ENCODE data around the gene DNAH8.

DNAH8 gene

DNA sequence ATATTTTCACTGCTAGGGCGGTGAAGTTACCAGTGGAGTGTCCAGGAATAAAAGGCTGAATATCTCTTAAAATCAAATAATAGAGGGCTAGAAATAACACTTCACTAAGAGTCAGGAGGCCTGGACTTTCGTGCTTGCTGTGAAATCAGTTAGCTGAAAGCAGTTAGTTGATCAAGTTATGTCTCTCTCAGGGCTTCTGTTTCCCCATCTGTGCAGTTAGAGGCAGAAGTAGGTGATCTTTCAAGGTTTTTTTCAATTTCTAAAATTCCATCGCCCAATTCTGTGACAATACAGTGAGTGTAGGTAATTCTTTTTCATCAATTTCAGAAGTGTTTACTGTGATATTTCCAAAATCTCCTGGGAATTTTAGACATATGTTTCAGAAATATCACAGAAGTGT is 260.9 kb downstream of the DNAH8 start:
- no peak for DNase-seq

DNA sequence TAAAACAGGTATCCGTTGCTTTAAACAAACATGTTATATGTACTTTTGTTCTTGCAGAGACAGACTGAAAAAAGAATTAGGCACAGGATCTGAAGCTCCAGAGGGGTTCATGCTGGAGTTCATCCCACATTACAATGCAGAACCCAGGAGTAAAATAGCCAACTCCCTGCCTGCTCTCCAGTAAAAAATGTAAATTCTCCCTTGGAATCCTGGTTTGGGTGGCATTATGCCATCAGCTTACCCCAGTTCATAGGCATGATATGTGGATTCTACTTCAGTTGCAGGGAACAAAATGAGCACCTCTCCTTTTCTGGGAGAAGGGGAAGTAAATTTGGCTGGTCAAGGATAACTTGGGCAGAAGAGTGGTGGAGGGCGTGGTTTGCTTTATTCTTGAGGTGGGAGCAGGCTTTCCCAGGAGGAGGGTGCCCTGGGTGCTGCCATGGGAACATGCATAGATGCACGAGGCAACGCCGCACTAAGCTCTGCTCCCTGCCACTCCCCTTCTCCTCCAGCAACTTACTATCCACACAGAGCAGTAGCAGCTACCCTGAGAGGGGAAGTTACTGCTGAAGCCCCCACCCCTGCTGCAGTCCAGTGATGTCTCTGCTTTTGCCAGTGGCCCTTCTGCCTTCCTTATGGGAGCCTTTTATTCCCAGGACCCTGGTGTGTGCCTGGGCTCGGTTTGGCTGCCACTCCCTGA is 261.8 kb downstream of the DNAH8 start:
- DNase-seq, result no peak

DNA sequence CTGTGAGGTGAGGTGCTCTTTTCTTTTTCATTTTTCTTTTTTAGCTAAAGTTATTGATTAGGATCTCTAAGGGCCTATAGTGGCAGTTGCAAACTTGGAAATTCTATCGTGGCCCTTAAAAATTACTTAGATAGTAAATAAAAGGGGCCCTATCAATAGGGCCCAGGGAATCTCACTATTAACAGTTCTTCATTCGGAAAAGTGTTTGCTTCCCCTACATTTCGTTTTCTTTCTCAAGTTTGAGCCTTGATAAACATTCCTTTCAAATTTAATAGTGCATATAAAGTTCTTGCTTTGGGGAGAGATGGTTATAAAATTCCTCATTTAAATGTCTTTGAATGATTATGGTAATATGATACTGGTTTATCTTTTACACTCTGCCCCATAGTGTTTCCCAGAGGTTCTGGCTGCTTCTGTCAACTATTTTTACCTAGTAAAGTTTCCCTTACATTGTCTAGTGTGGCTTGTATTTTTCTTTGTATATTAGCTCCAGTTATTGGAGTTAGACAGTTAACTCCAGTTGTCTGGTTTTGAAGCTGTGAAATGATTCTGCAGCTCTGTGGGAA is 263.1 kb downstream of the DNAH8 start:
- DNase-seq, result no peak

DNA sequence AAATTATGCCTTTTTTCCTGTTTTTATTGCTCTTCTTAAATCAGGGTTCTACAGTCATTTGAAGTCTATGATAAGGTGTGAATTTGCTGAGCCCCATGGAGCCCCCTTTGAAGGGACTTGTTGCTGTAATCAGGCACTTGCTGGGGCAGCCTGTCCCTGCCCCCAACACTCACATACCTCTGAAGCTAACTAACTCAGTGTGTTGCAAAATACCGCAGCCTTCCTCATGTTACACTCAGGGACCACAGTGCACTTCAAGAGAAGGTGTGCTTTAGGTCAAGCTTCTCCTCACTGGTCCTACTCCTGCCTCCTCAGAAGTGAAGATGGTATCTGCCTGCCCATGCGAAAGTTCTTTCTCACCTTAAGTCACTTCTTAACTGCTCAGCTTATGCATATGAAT is 267.4 kb downstream of the DNAH8 start:
- DNase-seq, result no peak

DNA sequence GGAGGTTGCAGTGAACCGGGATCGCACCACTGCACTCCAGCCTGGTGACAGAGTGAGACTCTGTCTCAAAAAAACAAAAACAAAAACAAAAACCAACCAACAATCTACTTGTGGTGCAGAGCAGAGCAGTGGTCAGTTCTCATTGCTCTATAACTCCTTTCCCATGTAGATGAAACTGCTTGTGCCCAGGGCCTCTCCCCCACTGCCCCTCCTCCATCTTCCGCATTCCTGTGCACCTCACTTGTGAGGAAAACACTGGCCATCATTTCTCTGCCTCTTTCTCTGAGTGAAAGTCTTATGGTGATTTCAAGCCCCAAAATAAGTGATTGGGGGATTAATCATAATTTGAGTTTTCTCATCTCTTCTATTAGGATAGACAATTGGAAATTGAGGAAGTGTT is 269.6 kb downstream of the DNAH8 start:
- no peak for DNase-seq

DNA sequence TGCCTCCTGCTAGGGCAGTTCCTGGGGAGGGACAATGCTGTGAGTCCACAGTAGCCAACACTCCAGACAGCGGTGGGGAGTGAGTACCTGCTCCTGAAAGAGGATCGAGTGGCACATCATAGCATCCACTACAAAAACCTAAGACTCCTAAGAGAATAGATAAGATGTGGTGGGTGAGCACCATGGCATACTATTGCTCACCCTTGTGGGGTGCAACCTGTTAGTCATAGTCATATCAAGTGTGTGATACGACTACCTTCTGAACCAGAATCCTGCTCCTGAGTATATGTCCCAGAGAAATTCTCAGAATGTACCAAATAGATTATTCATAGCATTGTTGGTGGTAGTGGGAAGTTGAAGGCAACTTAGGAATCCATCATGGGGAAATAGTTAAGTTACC is 270.7 kb downstream of the DNAH8 start:
- DNase-seq, result no peak

DNA sequence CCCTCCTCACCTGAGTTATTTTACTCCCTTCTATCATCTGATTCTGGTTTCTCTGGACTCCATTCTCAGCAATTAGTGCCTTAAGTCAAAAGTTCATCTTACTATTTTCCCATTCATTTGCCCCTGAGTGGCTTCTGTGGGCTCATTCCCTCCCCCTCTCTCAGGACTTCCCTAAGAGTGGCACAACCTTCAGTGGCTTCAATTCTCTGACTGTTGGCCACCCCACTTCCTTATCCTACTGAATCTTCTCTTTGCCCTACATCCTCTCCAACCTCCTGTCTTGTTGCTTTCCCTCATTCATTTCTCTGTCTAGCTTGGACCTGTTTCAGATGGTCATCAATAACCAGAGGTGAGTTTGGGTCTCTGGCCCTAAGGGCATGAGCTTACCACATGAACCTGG is 272.4 kb downstream of the DNAH8 start:
- no peak for DNase-seq

DNA sequence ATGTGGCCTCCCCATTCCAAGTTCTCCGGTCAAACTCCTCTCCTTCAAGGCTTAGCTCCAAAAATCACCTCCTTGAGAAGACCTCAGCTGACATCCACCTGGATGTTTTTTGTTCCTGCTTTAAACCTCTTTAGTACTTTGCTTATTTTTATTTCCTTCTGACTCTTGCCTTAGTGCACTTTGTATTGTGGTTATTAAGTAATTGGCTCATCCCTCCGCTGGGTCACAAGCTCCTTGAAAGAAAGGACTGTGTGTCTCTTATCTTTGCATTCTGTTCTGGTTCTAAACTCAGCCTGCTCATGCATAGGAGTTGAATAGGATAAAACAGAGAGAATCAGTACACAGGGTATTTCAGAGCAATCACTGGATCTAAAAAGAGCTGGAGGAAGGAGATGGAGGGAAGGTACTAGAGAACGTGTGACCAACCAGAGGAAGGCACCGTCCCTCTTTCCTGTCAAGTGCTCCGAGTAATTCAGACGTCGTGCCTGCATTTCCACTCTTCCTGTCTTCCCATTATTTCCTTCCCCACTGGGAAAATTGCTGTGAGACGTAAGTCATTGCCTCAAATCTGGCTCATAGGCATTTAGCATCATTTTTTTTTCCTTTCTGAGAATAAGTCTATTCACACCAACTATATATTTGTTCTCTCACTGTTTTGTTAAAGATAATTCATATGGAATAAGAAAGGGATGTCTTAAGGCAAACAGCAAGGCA is 273.8 kb downstream of the DNAH8 start:
- DNase-seq, result no peak

DNA sequence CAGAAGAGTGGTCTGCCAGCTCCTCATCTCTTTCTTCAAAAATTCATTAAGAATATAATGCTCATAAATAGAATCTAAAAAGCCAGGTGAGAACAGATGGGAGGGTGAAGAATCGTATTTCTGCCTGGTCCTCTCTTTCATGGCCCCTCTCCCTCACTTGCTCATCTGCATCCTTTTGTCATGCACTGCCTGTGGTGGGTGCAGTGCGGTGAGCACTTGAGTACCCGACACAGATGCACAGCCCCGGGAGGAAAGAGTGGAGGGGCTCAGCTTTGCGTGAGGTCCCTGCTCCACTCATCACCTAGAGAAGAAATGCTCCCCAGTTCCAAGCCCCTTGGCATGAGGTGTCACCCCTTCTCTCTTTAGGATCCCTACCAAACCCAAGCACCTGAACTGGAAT is 275.4 kb downstream of the DNAH8 start:
- DNase-seq, result no peak

DNA sequence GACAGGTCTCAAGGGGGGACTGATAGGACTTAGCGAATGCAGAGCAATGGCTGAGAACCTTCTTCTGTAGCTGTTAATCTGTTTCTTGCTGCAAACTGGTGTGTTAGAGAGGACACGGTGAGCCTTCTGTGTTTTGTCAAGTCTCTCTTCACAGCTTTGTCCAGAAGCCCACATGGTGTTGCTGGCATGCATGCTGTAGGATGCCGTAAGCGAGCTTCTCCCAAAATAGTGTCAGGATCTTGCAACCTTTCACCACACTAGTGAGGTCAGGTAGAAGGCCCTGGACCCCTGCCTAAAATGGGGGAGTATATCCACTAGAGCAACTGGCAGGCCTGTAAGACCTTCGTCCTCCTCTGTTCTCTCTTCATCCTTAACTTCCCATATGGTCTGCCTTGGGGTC is 281.6 kb downstream of the DNAH8 start:
- DNase-seq, result no peak

DNA sequence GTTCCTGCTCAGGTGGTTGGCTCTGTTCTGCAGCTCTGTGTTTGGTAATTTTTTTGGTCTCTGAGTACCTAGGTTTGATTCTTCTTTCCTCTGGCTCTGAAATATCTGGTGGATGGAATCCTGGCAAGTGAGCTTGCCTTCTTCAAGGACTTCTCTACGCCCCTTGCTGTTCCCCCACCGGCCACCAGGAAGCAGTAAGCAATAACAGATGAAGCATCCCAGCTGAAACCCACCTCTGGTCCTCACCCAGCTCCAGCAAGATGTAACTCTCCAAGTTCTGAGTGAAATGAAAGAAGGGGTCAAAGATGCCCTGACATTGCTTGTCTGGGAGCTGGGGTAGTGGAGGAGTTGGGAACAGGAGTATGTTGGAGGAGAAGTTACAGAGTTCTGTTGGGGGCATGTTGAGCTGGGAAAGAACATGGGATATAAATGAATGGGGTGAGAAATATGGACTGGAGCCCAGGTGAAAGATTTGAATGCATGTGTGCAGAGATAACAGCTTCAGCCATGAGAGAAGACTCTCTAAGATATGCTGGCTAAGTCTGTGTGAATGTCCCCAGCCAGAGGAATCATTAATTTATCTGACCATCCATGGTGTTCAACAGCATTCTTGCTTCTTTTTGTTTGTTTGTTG is 282.1 kb downstream of the DNAH8 start:
- no peak for DNase-seq

DNA sequence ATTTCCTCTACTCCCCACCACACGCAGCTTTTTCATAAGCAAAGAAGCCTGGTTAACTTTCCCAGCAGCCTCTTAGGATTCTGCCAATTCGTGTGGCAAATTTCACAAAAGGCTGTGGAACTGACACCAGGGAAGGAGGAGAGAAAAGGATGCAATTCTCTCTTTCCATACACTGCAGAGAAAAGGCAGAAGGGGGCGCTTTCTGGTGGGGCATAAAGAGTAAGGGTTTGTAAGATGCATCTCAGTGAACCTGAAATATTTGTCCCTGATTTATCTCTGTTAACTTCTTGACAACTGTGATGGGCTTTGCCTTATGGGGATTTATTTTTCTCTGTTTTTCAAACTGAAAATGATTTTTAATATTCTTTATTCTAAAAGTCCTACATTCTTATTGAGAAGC is 288.0 kb downstream of the DNAH8 start:
- DNase-seq, result no peak

DNA sequence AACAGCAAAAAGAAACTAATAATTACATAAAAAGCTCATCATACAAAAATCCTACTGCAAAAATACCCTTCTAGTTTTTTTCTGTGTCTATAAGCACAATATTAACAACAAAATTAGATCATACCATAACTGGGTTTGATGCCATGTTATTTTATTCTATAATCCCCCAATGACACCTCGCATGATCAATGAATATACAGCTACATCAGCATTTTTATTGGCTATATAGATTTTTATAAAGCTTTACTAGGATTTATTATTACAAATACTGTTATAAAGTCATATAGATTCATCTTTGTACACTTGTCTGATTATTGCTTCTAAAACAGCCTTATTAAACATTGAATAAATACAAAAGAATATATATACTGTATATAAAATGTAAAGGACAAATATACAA is 288.4 kb downstream of the DNAH8 start:
- no peak for DNase-seq

DNA sequence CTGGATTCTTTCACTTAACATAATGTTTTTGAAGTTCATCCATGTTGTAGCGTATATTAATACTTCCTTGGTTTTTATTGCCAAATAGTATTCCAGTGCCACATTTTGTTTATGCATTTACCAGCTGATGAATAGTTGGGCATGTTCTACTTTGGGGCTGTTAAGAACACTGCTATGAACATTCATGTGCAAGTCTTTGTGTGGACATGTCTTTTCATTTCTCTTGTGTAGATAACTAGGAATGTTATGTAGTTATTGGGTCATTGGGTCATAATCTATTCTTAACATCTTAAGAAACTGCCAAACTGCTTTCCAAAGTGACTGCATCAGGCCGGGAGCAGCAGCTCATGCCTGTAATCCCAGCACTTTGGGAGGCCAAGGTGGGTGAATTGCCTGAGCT is 289.7 kb downstream of the DNAH8 start:
- no peak for DNase-seq

DNA sequence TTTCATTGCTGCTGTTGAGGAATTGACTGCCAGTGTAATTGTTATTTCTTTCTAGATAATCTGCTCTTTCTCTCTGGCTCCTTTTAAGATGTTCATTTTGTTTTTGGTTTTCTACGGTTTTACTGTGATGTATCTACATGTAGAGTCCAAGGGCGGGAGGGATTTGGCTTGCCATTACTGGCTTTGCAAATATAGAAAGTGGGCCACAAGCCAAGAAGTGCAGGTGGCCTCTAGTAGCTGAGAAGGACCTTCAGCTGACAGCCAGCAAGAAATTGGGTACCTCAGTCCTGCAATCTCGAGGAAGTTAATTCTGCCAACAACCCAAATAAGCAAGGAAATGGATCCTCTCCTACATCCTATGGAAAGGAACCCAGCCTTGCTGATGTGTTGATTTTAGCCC is 290.7 kb downstream of the DNAH8 start:
- DNase-seq, result no peak

DNA sequence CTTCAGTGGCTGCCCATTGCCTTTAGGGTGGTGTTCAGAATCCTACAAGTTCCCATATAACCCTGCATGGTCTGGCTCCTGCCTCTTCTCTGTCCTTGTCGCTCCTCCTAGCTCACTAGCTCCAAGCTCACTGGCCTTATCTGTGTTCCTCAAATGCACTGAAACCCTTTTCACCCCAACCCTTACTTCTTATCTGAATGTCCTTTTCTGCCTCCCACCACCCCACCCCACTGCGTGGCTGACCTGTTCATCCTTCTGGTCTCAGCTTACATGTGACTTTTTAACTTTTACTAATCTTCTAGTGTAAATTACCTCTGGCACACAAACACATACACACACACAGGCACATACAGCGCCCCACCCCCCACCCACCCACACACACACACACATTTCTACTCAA is 292.5 kb downstream of the DNAH8 start:
- no peak for DNase-seq

DNA sequence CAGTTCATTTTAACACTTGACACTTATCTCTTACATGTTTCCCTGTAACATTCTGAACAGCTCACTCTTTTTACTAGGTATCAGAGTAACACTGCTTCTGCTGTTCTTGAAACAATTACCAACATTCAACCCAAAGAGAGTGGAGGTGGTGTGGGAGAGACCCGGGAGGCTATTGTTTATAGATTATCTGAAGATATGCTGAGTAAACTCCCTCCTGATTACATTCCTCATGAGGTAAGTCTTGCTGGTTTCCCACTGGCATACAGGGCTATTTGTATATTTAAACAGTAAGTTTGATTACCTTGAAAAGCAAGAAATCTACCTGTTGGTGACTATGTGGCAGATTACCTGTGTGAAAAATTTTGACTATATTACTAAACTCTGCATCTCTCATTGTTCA is 293.6 kb downstream of the DNAH8 start:
- no peak for DNase-seq

DNA sequence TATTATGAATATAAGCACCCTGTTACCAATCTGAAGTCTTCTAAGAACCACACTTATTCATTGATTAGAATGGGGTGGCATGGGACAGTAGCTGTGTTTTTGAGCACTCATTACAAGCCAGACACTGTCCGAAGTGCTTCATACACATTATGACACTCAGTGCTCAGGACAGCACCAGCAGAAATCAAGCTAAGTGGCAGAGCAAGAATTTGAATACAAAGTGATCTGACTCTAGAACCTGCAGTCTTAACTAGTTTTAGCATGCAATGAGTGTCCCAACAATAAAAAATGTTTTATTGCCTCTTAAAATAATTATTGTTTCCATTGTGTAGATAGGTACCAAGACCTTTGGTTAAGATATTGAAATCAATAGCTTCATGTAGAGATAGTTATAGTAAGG is 294.4 kb downstream of the DNAH8 start:
- DNase-seq, result no peak

DNA sequence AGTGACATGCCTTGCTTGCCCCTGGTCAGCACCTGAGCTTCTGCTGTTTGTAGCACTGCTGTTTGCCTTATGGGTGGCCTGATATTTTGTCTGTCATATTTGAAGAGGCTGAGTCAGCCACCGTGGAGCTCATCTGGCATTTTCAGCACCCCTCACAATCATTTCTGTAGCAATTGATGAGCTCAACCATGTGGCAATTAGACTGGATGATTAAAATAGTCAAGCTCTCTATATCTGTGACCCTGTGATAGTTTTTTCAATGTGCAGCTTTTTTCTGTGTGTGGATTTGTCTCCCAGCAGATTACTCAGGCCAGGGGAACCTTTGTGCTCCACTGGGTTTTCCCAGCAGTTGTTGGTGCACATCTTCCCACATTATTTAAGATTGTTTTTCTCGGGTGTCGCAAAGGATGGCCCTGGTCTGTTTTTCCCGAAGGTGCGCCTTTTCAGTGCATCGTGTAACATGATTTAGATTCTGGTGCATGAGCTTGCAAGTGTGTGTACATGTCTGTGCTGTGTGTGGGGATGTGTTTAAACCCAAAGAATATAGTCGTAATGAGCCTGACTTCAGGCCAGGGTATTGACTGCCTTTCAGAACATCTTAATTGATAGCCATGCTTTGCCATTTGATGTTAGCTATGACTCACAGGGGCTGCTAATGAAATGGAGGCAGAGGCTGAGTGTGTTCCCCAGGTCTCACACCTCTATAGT is 301.9 kb downstream of the DNAH8 start:
- no peak for DNase-seq

DNA sequence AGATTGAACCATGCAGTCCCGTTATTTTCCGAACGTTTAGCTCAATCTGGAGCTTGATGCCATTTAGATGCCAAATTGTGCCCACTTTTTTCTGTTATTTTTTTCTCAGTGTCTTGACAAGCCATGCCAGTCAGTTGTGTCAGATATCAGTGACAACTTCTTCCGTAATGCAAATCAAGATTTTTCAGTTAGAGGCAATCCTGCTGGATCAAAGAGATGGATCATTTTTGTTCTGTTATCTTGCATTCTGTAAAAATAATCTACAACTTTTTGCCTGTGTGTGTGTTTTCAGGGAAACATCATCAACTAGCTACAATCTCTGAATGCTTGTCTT is 302.4 kb downstream of the DNAH8 start:
- DNase-seq, result no peak

DNA sequence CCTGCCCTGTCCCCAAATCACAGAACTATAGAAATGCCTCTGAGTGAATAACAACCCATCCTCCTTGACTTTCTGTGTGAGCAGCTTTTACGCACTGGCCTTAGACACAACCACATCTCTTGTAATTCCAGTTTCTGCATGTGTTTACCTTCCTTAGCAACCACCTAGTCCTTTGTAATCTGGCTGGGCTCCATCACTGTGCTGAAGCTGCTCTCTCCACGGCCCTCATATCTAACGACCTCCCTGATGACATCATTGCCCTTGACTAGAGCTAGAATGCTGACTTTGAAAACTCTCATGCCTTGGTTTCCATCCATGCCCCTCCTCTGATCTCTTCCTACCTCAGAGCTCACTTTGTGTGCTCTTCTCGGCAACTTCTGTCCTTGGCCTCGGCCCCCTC is 303.0 kb downstream of the DNAH8 start:
- DNase-seq, result no peak

DNA sequence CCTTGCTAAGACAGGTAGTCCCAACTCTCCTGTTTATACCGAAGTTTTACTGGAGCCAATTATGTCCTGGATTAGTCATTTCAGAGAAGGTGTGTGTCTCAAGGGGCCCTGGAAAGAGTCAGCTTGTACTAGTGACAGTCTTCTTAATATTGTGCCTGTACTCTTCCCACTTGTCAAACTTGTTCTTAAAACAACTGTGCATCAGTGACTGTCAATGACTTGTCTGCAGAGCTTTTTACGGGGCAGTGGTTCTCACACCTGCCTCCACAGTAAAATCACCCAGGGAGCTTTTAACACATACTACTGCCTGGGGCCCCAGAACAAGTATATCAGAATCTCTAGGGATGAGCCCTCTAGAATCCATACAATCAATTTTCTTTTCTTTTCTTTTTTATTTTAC is 305.0 kb downstream of the DNAH8 start:
- no peak for DNase-seq

DNA sequence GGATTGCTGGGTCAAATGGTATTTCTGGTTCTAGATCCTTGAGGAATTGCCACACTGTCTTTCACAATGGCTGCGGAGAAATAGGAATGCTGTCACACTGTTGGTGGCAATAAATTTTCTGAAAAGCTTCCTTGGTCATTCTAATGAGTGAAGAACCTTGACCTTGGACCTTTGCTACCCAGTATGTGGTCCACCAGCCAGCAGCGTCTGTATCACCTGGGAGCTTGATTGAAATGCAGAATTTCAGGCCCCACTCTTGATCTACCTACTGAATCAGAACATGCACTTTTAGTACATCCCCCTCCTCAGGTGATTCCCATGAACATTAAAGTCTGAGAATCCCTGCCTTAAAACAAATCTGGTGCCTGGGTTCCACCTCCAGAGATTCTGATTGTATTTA is 305.9 kb downstream of the DNAH8 start:
- DNase-seq, result no peak

DNA sequence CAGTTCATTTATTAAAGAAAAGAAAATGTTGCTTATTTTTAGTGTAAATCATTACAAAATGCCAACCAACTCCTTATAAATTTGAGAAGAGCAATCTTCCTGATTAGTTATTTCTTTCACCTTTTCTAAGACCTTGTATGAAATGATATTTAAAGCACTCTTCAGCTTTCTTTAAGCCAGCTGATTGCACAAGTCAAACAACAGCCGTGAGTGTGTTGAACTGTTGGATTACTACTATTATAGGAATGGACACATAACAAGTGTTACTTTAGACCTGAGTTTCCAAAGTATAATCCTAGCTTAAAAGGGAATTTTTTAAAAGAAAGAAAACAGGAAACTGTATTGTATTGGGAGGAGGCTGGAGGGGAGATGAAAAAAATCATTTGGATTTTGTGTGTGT is 306.7 kb downstream of the DNAH8 start:
- DNase-seq, result no peak
